ENCODE measurements around the gene CERS5. TPM values are rescaled to one million over a fixed set of nuclear protein-coding genes. Genes with fewer than 3 reads are reported as not detected.

The CERS5 gene
- total RNA-seq, 4 donors from 2014 or later: 23.4 to 27.9 (median 26.4) TPM

- no peak for TF ChIP-seq POLR2A (IDR thresholded peaks at IDR 0.05)
- TF ChIP-seq CTCF (IDR thresholded peaks at IDR 0.05): no peak
- TF ChIP-seq EP300 (IDR thresholded peaks at IDR 0.05): no peak
- TF ChIP-seq POLR2AphosphoS5 (IDR thresholded peaks at IDR 0.05): no peak
These were observed 19.9 kb downstream of the CERS5 start for GRCh38 chr12:50147281-50147680.

GRCh38 chr12:50145439-50145838 is 21.7 kb downstream of the CERS5 start:
- no peak for ATAC-seq
- TF ChIP-seq CTCF (IDR thresholded peaks at IDR 0.05) (no peak), POLR2AphosphoS5 (IDR thresholded peaks at IDR 0.05) (no peak), POLR2A (IDR thresholded peaks at IDR 0.05) (no peak), EP300 (IDR thresholded peaks at IDR 0.05) (no peak)
- peaks cover 0 to 6% (median 0%) of the 10 kb centered on the region in 3 donors for H3K4me1 ChIP-seq
- no peak overlapping the region for H3K27ac ChIP-seq
- H3K9me3 ChIP-seq: no peaks in the 10 kb centered on the region
- 54 to 65% methylated on average over 2 of the region's 2 CpGs for WGBS, 2 donors (ENCODE audit: low coverage in 1 of 2)
- no peaks in the 10 kb centered on the region for H3K27me3 ChIP-seq
- H3K36me3 ChIP-seq: peaks cover 0 to 35% of the 10 kb centered on the region in 2 donors
- no peak overlapping the region for H3K4me3 ChIP-seq

More at GRCh38 chr12:50147281-50147680, 19.9 kb downstream of the CERS5 start:
- H3K36me3 ChIP-seq: peaks cover 0 to 20% of the 10 kb centered on the region in 2 donors
- no peaks in the 10 kb centered on the region for H3K27me3 ChIP-seq
- ATAC-seq: no peak
- no peak overlapping the region for H3K27ac ChIP-seq
- peaks cover 0 to 11% (median 0%) of the 10 kb centered on the region in 3 donors for H3K4me1 ChIP-seq
- H3K9me3 ChIP-seq: no peaks in the 10 kb centered on the region
- H3K4me3 ChIP-seq: no peak overlapping the region
- 57 to 100% methylated on average over 1 to 4 of the region's 4 CpGs for WGBS, 2 donors (ENCODE audit: low coverage in 1 of 2)

GRCh38 chr12:50142993-50143392 is 24.2 kb downstream of the CERS5 start:
- H3K9me3 ChIP-seq: no peaks in the 10 kb centered on the region
- 90 to 96% methylated on average over 4 to 8 of the region's 8 CpGs for WGBS, 2 donors (ENCODE audit: low coverage in 1 of 2)
- no peaks in the 10 kb centered on the region for H3K4me1 ChIP-seq
- ATAC-seq: no peak
- TF ChIP-seq EP300 (IDR thresholded peaks at IDR 0.05): no peak
- TF ChIP-seq POLR2AphosphoS5 (IDR thresholded peaks at IDR 0.05): no peak
- no peak for TF ChIP-seq CTCF (IDR thresholded peaks at IDR 0.05)
- TF ChIP-seq POLR2A (IDR thresholded peaks at IDR 0.05): no peak
- no peak overlapping the region for H3K4me3 ChIP-seq
- H3K27me3 ChIP-seq: no peaks in the 10 kb centered on the region
- H3K36me3 ChIP-seq: peaks cover 0 to 48% of the 10 kb centered on the region in 2 donors
- H3K27ac ChIP-seq: no peak overlapping the region

- 39 to 54% methylated on average over 2 of the region's 2 CpGs for WGBS, 2 donors (ENCODE audit: low coverage in 1 of 2)
- ATAC-seq: no peak
- peaks cover 4 to 90% of the 10 kb centered on the region in 2 donors for H3K36me3 ChIP-seq
- no peak overlapping the region for H3K4me3 ChIP-seq
- TF ChIP-seq POLR2AphosphoS5 (IDR thresholded peaks at IDR 0.05) (no peak), POLR2A (IDR thresholded peaks at IDR 0.05) (no peak), CTCF (IDR thresholded peaks at IDR 0.05) (peak in 3 of 4 experiments; percentile 55 to 63 (median 58))
- peaks cover 0 to 27% (median 5%) of the 10 kb centered on the region in 3 donors for H3K4me1 ChIP-seq
- H3K27me3 ChIP-seq: no peaks in the 10 kb centered on the region
- H3K27ac ChIP-seq: peak overlapping the region in 1 of 4 donors; percentile 2
- no peaks in the 10 kb centered on the region for H3K9me3 ChIP-seq
These were observed 34.5 kb downstream of the CERS5 start for GRCh38 chr12:50132505-50133135.

GRCh38 chr12:50129290-50129689 is 37.9 kb downstream of the CERS5 start:
- no peak for ATAC-seq
- WGBS, 2 donors (ENCODE audit: low coverage in 1 of 2): 62 to 79% methylated on average over 4 of the region's 4 CpGs
- peaks cover 4 to 79% of the 10 kb centered on the region in 2 donors for H3K36me3 ChIP-seq
- peaks cover 0 to 27% (median 5%) of the 10 kb centered on the region in 3 donors for H3K4me1 ChIP-seq
- H3K9me3 ChIP-seq: no peaks in the 10 kb centered on the region
- no peaks in the 10 kb centered on the region for H3K27me3 ChIP-seq
- TF ChIP-seq POLR2A (IDR thresholded peaks at IDR 0.05) (no peak), CTCF (IDR thresholded peaks at IDR 0.05) (no peak), POLR2AphosphoS5 (IDR thresholded peaks at IDR 0.05) (no peak), EP300 (IDR thresholded peaks at IDR 0.05) (no peak)
- H3K27ac ChIP-seq: no peak overlapping the region
- no peak overlapping the region for H3K4me3 ChIP-seq
